ENCODE data around the gene SDC3.

GRCh38 chr1:30940541-30940940 lies 32.0 kb upstream of the SDC3 start:
- TF ChIP-seq, protein P1, sequence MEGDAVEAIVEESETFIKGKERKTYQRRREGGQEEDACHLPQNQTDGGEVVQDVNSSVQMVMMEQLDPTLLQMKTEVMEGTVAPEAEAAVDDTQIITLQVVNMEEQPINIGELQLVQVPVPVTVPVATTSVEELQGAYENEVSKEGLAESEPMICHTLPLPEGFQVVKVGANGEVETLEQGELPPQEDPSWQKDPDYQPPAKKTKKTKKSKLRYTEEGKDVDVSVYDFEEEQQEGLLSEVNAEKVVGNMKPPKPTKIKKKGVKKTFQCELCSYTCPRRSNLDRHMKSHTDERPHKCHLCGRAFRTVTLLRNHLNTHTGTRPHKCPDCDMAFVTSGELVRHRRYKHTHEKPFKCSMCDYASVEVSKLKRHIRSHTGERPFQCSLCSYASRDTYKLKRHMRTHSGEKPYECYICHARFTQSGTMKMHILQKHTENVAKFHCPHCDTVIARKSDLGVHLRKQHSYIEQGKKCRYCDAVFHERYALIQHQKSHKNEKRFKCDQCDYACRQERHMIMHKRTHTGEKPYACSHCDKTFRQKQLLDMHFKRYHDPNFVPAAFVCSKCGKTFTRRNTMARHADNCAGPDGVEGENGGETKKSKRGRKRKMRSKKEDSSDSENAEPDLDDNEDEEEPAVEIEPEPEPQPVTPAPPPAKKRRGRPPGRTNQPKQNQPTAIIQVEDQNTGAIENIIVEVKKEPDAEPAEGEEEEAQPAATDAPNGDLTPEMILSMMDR (IDR thresholded peaks at IDR 0.05), result no peak
- TF ChIP-seq POLR2A (IDR thresholded peaks at IDR 0.05) (no peak), EP300 (IDR thresholded peaks at IDR 0.05) (no peak)
